Stimulated activated CD8-positive, alpha-beta memory T cell treated with anti-CD3 and anti-CD28 coated beads, Interleukin-4, amount 100 ng/mL, for 48 hours (primary cell): ENCODE data around the gene ZNF598.

Experiments used
- DNase-seq: peaks from one replicate; pipeline ENCODE4 v3.0.0-alpha.2; 2020

The ZNF598 gene

DNA sequence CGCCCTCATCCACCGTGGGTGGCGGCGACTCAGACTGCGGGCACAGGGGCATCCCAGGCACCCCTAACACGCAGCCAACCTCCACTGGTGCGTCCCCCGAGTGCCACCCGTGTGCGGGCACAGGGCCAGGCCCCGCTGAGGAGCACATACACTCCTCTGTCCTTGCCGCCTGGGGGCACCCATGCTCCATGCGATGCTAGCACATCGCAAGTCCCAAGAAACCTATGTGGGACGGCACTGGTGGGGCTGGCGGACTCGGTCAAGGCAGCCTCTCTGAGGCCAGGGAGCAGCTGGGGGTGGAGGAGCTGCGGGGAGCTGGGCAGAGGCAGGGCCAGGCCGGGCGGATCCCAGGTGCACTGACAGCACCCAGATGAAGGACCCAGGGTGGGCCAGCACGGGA, 4.0 kb downstream of the ZNF598 start:
- no peak for DNase-seq

DNA sequence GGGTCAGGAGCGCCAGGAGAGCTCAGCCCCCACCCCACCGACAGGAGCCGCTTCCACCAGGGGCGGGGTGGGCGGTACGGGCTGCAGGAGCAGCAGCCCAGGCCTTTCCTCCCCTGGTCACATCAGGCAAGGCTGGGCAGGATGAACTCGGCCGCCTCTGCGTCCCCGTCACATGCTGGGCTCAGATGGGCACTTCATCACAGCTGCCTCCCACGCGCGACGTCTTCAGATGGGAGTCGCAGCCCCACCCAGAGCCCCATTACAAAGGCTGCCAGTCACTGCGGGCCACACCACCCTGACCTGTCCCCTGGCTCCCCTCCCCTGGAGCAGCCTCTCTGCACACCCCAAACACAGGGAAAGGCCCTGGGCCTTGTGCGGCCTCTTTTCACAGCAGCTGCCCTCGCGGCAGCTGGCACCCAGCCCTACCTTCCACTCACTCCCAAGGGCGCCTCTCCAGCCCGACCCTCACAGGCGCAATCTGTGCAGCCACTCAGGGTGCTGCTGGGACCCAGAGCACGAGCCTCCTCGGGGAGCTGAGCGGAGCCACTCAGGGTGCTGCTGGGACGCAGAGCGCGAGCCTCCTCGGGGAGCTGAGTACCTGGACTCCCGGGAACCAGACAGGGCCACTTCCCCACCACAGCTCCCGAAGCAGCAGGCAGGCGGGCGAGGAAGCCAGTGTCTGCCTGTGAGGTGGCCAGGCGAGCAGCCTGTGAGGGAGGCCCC, 4.7 kb downstream of the ZNF598 start:
- DNase-seq: no peak

DNA sequence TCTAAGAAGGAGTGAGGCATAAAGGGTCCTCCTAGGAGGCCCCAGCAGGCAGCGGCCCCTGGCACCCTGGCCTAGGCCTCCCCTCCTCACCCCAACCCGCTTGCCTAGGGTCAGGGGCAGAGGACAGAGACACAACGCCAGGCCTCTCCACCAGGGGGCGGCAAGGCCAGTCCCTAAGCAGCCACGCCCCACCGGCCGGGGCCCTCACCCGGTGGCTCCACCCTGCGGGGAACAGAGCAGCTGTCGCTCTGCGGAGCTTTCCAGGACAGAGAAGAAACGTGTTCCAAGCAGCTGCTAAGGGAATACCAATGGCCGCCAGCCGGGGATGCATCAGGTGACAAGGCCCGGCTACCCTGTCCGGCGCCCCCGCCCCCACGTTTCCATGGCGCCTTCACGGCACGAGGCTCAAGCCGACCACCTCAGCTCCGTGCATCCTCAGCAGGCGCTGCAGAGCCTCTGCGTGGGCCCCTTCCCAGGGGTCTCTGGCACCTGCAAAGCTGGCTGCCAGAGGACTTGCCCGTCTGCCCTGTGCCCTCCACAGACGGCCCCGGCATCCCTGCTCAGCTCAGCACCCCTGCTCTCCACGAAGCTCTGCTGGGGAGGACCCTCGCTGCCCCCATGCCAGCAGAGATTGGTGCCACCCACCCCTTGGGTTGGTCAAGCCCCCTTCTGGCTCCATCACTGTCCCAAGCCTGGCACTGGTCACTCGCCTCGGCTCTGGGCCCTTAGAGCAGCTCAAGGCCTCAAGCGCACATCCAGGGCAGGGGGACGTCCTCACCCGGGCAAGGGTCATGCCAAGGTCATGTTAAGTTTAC, 5.6 kb downstream of the ZNF598 start:
- peak; percentile 94 for DNase-seq

DNA sequence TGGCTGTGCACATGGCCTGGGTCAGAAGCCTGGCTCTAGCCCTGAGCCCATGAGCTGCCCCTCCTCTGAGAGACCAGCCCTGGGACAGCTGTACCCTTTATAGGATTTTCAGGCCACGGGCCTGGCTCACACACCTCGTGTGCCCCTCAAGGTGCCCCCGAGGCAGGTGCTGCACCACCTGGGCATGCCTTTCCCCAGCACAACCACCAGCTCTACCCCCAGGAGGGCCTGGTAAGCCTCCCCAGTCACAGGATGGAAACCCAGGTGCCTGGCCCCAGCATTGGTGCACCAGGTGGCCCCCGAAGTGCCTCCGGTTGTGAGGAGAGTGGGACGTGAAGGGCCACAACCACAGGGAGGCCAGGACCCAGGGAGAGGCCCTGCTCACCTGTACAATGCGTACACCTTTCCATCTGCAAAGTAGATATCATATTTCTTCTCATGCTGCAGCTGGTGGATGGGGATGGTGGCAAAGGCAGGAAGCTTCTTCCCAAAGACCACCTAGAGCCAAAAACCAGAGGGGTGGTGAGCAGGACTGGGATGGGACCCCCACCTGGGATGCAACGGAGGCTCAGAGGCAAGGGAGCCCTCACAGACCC, 6.3 kb downstream of the ZNF598 start:
- DNase-seq: no peak

DNA sequence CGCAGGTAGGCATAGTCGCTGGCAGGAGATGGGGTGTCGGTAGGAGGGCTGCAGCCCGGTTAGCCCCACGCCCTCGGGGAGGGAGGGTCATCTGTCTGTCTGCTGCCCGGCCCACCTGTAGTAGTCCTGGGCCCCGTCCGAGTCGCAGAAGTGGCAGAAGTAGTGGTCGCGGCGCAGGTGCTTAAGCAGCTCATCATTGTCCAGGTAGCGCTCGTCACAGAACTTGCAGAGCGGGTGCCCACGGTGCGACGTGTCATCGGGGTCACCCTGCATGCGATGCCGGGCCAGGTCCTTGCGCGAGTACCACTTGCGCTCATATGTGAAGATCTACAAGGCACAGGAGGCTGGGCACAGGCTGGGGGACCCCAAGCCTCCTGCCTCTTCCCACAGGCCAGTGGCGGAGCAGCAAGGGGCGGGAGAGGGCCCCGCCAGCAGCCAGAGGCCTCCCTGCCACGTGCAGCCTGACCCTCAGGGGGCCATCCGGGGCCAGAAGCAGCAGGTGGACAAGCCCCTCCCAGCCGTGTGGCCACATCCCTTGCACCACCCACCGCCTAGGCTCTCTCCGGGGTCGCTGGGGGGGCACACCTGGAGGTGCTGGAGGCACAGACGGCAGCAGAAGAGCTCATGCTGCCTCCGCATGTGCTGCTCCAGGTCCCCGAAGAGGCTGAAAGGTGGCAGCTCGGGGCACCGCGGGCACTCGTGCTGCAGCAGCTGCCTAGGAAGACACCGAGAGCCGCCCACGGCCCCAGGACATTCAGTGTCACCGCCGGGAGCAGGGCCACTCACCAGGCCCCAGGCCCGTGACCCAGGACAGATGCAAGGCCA, 7.0 kb downstream of the ZNF598 start:
- no peak for DNase-seq

DNA sequence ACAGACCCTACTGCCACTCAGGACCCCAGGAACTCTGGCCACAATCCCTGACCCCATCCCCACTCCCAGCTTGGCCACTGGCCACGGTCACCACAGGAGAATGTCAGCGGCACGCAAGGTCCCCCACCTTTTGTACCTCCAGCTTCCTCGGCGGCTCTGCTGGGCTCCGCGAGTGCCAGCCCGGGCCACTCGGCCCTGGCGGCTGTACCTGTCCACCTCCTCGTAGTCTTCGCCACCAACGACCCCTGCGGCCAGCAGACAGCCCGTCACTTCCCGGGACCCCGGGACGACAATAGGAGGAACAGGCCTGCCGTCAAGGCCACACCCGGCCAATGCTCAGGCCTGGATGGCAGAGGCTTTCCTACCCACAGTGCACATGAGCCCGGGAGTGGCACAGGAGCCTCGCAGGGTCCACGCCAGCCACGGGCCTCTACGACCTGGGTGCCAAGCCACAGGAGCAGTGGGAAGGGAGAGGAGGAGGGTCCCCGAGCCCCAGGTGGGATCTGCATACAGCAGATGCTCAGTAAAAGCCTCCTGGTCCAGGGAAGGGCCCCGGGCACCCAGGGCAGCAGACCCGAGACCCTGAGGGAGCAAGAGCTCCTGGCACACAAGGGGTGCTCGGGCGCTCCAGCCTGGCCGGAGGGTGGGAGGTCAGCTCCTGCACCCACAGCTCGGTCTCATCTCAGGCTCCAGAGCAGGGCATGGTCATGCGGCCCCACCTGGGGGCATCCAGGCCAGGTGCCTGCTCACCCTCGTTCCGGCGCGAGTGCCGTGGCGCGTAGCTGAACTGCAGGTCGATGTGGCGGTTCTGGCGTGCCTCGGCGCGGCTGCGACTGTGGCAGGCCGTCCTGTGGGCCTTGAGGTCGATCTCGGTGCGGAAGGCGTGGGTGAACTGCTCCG, 7.9 kb downstream of the ZNF598 start:
- DNase-seq: no peak

DNA sequence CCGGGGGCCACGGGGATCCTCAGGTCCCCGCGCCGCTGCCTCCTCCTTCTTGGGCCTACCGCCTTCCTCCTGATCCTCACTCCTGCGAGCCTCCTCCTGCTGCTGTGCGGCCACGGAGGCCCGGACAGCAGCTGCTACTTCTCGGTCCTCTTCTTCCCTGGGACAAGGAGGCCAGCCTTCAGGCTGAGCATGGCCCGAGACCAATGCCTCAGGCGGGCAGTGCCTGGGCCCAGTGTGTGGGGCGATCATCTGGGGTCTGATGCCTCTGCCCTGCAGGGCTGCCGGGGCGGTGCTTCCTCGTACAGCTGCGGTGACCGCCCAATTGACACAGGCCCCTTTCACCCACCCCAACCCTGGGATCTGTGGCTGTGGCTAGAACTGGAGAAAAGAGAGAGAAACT, 8.6 kb downstream of the ZNF598 start:
- DNase-seq: no peak

DNA sequence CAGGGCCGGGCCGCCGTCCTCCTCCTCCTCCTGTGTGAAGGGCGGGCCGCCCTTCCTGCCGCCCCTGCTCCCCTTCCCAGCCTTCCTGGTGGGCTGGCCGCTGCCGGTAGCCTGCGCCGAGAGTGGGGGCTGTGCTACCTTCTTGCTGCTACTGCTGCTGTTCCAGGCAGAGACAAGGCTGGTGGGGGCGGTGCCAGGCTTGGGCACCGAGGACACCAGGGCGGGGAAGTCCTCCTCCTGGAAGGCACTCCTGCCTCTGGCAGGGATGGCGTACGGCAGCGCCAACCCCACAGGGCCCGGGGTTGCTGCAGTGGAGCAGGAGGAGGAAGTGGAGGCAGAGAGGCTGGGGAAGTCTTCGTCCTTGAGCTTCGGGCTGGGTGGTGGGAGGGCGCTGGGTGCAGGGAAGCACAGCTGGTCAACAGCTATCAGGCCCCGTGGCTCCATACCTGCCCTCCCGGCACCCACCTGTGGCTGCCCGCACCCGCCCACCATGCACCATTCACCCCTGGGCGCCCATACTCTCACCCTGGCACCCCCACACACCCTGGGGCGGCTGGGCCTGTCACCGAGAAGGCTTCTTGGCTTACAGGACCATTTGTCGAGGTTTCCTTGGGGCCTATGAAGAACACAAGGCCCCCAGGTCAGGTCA, 9.6 kb downstream of the ZNF598 start:
- no peak for DNase-seq

DNA sequence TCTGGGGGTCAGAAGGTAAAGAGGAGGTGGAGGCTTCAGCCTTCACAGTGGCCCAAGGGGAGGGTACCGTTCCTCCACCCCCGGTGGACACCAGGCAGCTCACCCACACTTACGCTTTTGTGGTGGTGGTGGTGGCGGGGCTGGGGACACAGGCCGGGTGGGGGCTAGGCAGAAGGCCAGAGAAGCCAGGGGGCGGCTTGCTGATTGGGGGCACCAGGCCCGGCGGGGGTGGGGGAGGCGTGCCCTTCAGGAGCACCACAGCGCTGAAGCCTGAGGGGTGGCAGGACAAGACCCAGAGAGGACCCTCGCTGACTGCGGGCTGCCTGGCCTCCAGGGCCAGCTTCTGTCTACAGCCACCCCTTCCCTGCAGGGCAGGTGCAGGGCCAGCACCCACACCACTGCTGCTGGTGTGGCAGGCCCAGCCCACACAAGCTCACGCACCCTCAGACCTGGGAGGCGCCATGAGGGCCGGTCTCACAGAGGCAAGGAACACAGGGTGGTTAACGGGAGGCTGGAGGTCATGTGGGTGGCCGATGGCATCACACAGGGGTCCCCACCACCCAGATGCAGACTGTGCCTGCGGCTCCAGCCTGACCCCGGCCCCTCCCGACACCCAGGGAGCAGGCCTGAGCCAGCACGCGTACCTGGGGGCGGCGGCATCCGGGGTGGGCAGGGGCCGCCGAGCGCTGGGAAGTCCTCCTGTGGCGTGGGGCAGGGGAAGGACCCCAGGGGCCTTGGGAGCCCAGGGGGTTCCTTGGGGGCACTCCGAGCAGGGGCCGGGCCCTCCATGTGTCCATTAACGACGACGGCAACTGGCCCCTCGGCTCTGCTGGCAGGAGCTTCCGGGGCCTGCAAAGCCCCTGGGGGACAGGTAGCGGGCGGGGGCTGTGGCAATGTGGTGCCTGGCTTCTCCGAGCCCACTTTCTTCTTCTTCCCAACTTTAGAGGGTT, 10.5 kb downstream of the ZNF598 start:
- DNase-seq: no peak

DNA sequence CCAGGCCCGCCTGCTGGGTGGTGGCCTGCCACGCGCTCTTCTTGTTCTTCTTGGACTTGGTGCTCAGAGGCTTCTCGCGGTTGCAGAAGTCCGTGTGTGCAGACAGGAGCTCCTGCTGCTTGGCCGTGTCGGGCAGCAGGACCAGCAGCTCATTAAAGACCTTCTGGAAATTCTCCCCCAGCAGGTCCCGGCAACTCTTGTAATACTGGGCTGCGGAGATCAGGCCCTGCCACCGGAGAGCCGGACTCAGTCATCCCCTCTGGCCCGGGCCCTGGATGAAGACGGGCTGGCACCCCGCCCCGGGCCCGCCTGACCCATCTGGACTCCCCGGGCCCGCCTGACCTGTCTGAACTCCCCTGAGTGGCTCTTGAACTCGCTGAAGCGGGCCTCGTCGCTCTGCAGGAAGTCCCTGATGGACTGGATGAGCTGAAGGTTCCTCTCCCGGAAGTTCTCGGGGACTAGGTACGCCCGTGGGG, 11.2 kb downstream of the ZNF598 start:
- DNase-seq: no peak

DNA sequence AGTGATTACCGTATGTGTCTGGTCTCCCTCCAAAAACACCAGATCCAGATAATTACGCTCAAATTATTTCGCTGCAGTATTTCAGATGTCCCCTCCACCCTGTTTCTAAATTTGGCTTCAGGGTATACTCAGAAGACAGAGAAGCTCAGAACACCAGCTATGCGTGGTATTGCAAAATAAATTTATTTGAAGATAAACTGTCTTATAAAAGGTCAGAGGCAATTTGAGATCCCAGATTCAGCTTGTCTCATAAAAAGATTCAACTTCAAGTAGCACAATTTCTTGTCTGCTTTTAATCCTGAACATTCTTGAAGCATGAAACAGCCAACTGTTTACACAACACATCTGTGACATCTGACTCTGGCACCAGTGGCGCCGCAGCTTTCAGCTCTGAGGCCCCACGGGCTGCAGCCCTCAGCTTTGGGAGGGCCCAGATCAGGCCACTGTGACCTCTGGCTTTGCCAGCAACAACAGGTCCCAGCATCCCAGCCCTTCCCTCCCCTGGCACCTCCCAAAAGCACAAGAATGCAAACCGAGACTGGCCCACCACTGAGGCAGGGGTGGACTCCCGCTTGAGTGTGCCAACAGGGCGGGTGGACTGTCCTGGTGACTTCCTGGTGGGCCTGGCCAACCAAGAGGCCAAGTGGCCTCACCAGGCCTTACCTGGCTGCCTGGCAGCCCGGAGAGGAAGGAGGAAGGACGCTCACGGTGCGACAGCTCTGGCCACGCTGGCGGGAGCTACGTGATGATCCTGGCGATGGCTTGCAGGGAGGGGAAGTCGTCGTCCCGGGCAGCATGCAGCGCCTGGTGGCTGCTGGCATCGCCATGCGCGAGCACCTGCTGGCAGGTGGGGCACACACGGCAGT, 11.9 kb downstream of the ZNF598 start:
- DNase-seq: no peak

DNA sequence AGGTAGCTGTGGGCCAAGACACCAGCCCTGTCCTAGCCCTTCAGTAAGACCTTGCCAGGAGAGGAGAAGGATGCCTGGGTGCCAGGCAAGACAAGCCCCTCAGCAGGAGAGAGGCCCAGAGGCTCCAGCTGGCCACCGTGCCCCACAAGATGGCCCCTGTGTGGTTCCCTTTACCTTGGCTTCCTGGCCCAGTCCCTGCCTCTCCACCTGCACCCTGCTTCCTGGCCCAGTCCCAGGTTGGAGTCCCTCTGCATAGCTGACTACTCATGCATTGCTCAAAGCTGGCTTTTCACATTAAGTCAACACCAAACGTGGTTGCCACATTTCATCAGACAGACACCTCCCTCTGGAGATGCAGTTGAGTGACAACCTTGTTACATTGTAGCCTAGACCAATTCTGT, 15.9 kb downstream of the ZNF598 start:
- DNase-seq: no peak

DNA sequence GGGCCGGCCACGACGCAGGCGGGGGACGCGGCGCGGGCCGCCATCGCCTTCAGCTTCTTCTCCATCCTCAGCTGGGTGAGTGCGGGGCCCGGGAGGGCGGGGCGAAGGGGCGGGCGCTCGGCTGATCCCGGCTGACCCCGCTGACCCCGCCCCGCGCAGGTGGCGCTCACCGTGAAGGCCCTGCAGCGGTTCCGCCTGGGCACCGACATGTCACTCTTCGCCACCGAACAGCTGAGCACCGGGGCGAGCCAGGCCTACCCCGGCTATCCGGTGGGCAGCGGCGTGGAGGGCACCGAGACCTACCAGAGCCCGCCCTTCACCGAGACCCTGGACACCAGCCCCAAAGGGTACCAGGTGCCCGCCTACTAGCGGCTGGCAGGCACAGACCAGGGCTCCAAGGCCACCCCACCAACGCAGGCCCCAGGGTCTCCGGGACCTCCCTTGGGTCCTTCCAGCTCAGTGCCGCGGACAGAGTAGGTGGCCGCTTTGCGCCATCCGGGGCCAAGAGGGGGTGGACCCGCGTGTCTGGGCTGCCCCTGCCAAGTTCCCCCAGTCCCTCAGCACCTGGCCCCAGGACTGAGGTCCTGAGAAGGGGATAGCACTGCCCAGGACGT, 16.8 kb downstream of the ZNF598 start:
- DNase-seq: no peak

DNA sequence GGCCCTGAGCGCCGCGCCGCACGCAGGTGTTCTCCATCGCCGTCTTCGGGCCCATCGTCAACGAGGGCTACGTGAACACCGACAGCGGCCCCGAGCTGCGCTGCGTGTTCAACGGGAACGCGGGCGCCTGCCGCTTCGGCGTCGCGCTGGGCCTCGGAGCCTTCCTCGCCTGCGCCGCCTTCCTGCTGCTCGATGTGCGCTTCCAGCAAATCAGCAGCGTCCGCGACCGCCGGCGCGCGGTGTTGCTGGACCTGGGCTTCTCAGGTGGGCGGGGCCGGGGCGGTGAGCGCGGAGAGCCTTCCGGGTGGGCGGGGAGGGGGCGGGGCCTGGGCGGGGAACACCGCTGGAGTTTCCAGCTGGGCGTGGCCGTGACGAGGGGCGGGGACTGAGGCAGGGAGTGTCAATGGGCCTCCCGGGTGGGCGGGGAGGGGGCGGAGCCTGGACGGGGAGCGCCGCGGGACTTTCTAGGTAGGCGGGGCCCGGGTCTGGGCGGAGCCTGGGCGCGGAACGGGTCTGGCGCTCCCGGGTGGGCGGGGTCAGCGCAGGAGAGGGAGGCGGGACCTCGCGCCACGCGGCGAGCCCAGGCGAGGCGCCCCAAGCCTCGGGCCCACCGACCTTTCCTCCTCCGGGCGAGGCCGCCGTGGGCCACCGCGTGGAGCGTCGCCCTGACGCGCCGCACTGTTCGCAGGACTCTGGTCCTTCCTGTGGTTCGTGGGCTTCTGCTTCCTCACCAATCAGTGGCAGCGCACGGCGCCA, 17.5 kb downstream of the ZNF598 start:
- DNase-seq: peak; percentile 99

DNA sequence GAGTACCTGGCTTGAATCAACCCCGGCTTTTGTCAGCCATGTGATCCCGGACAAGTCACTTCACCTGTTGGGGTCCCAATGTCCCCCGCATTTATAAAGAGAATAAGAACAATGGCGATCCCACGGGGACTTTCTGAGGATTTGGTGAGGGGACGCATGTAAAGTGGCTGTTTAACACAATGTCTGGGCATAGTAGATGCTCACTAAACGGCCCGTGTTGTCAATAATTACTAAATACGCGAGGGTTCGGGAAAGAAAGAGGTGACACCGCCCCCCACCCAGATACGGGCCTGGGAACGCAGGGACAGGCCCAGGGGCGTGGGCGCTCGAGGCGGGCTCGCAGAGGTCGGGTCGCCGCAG, 18.1 kb downstream of the ZNF598 start:
- peak; percentile 53 for DNase-seq

DNA sequence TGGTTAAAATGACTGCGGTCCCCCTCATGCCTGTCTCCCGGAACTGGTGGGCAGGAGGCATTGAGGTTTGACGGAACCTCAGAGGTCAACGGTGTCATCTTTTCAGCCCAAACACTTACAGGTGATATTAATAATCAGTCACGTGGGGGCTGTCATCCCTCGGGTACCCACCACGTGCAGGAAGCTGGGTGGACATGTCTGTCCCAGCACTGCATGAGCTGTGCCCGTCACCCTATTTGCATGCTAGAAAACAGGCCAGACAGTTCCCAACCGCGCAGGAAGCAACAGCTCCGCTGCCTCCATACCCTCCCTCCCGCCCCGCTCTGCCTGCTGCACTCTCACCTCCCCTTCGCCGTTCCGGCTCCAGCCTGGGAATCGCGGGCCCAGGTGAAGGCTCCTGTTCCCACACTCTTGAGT, 18.5 kb downstream of the ZNF598 start:
- DNase-seq: peak; percentile 69

DNA sequence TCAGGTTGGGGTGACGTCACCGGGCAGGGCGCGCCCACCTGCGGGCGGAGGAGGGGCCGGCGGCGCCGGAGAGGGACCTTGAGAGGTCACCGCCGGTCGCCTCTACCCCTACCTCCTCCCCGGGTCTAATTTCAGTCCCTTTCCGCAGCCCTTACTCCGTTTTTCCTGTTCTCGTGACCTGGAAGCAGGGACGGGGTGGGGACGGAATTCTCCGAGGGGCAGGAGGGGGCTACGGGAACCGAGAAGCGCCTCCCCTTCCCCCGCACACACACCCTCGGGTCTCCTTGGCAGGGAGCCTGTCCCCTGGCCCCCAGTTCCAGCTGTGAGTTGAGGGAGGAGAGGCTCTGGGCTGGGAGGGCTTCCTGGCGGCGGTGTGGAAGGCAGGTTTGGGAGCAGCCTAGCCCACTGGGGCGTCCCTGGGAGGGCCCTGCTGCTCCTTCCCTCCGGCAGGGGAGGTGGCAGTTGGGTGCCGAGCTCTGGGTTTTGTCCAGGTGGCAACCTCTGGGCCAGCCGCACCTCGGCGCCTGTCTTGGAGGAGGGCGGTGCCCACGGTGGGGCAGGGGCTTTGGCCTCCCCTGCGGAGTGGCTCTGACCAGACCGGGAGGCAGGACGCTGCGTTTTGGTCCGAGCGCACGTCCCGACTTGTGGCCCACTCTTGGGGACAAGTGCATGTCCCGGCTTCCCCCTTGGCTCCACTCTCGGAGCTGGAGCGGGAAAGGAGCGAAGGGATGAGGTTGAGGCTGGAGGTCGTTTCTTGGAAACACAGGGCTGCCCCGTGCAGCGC, 19.1 kb downstream of the ZNF598 start:
- peak; percentile 76 for DNase-seq

DNA sequence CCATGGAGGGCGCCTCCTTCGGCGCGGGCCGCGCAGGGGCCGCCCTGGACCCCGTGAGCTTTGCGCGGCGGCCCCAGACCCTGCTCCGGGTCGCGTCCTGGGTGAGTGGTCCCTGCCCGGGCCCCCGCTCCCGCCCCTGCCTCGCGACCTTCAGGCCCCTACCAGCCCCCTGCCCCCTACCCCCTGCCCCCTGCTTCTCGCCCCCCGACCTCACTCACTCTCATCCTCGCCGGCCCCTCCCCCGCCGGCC, 19.6 kb downstream of the ZNF598 start:
- no peak for DNase-seq
